ENCODE measurements around the gene SLC9A4.
"Not testable (repeated sequence)": the region's sequence is repeated elsewhere in the genome, so short reads cannot be mapped to it uniquely, and the experiment has no call there.

The SLC9A4 gene

GRCh38 chr2:102547462-102547861, 74.4 kb downstream of the SLC9A4 start:
- DNase-seq (ENCODE audit: low read depth in 3 of 3) = no peak

- no peak for DNase-seq (ENCODE audit: low read depth in 3 of 3)
These were observed 76.0 kb downstream of the SLC9A4 start for GRCh38 chr2:102549027-102549426.

- DNase-seq (ENCODE audit: low read depth in 3 of 3) = no peak
These were observed 77.1 kb downstream of the SLC9A4 start for GRCh38 chr2:102550151-102550550.

- DNase-seq (ENCODE audit: low read depth in 3 of 3) = no peak
These were observed 78.5 kb downstream of the SLC9A4 start for GRCh38 chr2:102551329-102552096.

- no peak for DNase-seq (ENCODE audit: low read depth in 3 of 3)
These were observed 80.6 kb downstream of the SLC9A4 start for GRCh38 chr2:102553601-102554000.

GRCh38 chr2:102558463-102558862, 85.4 kb downstream of the SLC9A4 start:
- DNase-seq (ENCODE audit: low read depth in 3 of 3) = no peak

GRCh38 chr2:102562542-102562941, 89.5 kb downstream of the SLC9A4 start:
- not testable (repeated sequence) for DNase-seq (ENCODE audit: low read depth in 3 of 3)

GRCh38 chr2:102575888-102576287, 102.9 kb downstream of the SLC9A4 start:
- DNase-seq (ENCODE audit: low read depth in 3 of 3) = no peak

GRCh38 chr2:102578376-102578775, 105.3 kb downstream of the SLC9A4 start:
- no peak for DNase-seq (ENCODE audit: low read depth in 3 of 3)

- DNase-seq (ENCODE audit: low read depth in 3 of 3) = no peak
These were observed 108.9 kb downstream of the SLC9A4 start for GRCh38 chr2:102581911-102582310.

GRCh38 chr2:102582845-102583244, 109.8 kb downstream of the SLC9A4 start:
- no peak for DNase-seq (ENCODE audit: low read depth in 3 of 3)
